Measurements from ENCODE around the gene AFTPH. TPM values are rescaled to one million over a fixed set of nuclear protein-coding genes. Genes with fewer than 3 reads are reported as not detected.

AFTPH gene
- total RNA-seq, 4 donors from 2014 or later, result 24.1 to 62.4 (median 37.4) TPM

GRCh38 chr2:64625299-64626145 lies 101.4 kb downstream of the AFTPH start:
- Histone ChIP-seq H3K4me1 (no peaks in the 10 kb centered on the region), H3K9me3 (no peaks in the 10 kb centered on the region), H3K27ac (no peak overlapping the region), H3K4me3 (no peak overlapping the region), H3K27me3 (no peaks in the 10 kb centered on the region), H3K36me3 (no peaks in the 10 kb centered on the region)
- intact Hi-C loops (cut with DNase I; ENCODE audit: low total_unique reads), result no loop called here
- no peak for DNase-seq
- no peak for TF ChIP-seq POLR2A (IDR thresholded peaks at IDR 0.05)
- TF ChIP-seq CTCF (IDR thresholded peaks at IDR 0.05), result no peak

GRCh38 chr2:64626146-64626809 lies 102.2 kb downstream of the AFTPH start:
- TF ChIP-seq POLR2A (IDR thresholded peaks at IDR 0.05) (no peak), CTCF (IDR thresholded peaks at IDR 0.05) (no peak)
- Histone ChIP-seq H3K9me3 (no peaks in the 10 kb centered on the region), H3K4me3 (no peak overlapping the region), H3K27me3 (no peaks in the 10 kb centered on the region), H3K4me1 (no peaks in the 10 kb centered on the region), H3K27ac (no peak overlapping the region), H3K36me3 (no peaks in the 10 kb centered on the region)
- intact Hi-C loops (cut with DNase I; ENCODE audit: low total_unique reads), result no loop called here
- DNase-seq, result no peak

- Histone ChIP-seq H3K4me1 (no peaks in the 10 kb centered on the region), H3K36me3 (no peaks in the 10 kb centered on the region), H3K4me3 (no peak overlapping the region), H3K9me3 (no peaks in the 10 kb centered on the region), H3K27ac (no peak overlapping the region), H3K27me3 (no peaks in the 10 kb centered on the region)
- intact Hi-C loops (cut with DNase I; ENCODE audit: low total_unique reads), result no loop called here
- TF ChIP-seq POLR2A (IDR thresholded peaks at IDR 0.05) (no peak), CTCF (IDR thresholded peaks at IDR 0.05) (no peak)
- no peak for DNase-seq
These were observed 103.0 kb downstream of the AFTPH start for GRCh38 chr2:64626963-64627760.

GRCh38 chr2:64627860-64628841 lies 104.0 kb downstream of the AFTPH start:
- DNase-seq, result no peak
- TF ChIP-seq POLR2A (IDR thresholded peaks at IDR 0.05) (no peak), CTCF (IDR thresholded peaks at IDR 0.05) (no peak)
- intact Hi-C loops (cut with DNase I; ENCODE audit: low total_unique reads), result no loop called here
- H3K27me3 ChIP-seq, result no peaks in the 10 kb centered on the region
- H3K4me3 ChIP-seq, result no peak overlapping the region
- H3K27ac ChIP-seq, result no peak overlapping the region
- H3K36me3 ChIP-seq, result no peaks in the 10 kb centered on the region
- no peaks in the 10 kb centered on the region for H3K4me1 ChIP-seq
- no peaks in the 10 kb centered on the region for H3K9me3 ChIP-seq

Measured in uterus (tissue), 4 donors.